Keratinocyte (primary cell): ENCODE data around the gene C6orf62. TPM values are rescaled to one million over a fixed set of nuclear protein-coding genes. Genes with fewer than 3 reads are reported as not detected.

Source experiments
- DNase-seq: peaks from one replicate; pipeline ENCODE4 v3.0.0-alpha.2; 2011; ENCODE audit warnings: low read depth, missing footprints, low spot score
- FAIRE-seq: peaks from 2 replicates; lab custom pipeline; 2011; peaks lifted over from hg19 to GRCh38; lab: Jason Lieb, UNC
- H2AFZ ChIP-seq: 2 replicates; pipeline ENCODE4 v1.6.0; 2012; ENCODE audit warnings: low read length, control low read depth, inconsistent platforms; ENCODE audit not compliant: control insufficient read depth
- H3K27ac ChIP-seq: 2 replicates; pipeline ENCODE4 v1.5.1; 2011; ENCODE audit warnings: low read length; ENCODE audit not compliant: control insufficient read depth, insufficient read depth
- H3K27me3 ChIP-seq: 3 replicates; pipeline ENCODE4 v1.6.0; 2011; ENCODE audit warnings: low read length; ENCODE audit not compliant: control insufficient read depth, insufficient read depth; ENCODE audit errors: extremely low read depth
- H3K36me3 ChIP-seq, 2 experiments: 2 replicates in 1 of 2; 3 replicates in 1 of 2; pipeline ENCODE4 v1.5.1; 2011; ENCODE audit warnings: low read length in 2 of 2, mild to moderate bottlenecking in 1 of 2; ENCODE audit not compliant: control insufficient read depth in 2 of 2, insufficient read depth in 2 of 2; ENCODE audit errors: extremely low read depth in 1 of 2
- H3K4me1 ChIP-seq: 3 replicates; pipeline ENCODE4 v1.5.1; 2011; ENCODE audit warnings: low read length; ENCODE audit not compliant: control insufficient read depth, insufficient read depth; ENCODE audit errors: extremely low read depth
- H3K4me2 ChIP-seq: 3 replicates; pipeline ENCODE4 v1.6.0; 2011; ENCODE audit warnings: low read depth, low read length; ENCODE audit not compliant: control insufficient read depth, insufficient read depth; ENCODE audit errors: extremely low read depth
- H3K4me3 ChIP-seq, 3 experiments: fragments of 200-600 bp in 1 of 3; sonication (generic) in 1 of 3; 2 replicates in 2 of 3; 3 replicates in 1 of 3; pipeline ENCODE4 v1.5.1; 2011 to 2016; ENCODE audit warnings: low read length in 3 of 3, mild to moderate bottlenecking in 3 of 3, control low read depth in 2 of 3, inconsistent platforms in 1 of 3, low read depth in 1 of 3, mixed read lengths in 1 of 3, mixed run types in 1 of 3, moderate library complexity in 1 of 3; ENCODE audit not compliant: control insufficient read depth in 2 of 3, insufficient read depth in 2 of 3; ENCODE audit errors: extremely low read depth in 1 of 3
- H3K79me2 ChIP-seq: 2 replicates; pipeline ENCODE4 v1.6.0; 2012; ENCODE audit warnings: low read length; ENCODE audit not compliant: control insufficient read depth, insufficient read depth
- H3K9ac ChIP-seq: 3 replicates; pipeline ENCODE4 v1.6.0; 2011; ENCODE audit warnings: low read length; ENCODE audit not compliant: control insufficient read depth, insufficient read depth; ENCODE audit errors: extremely low read depth
- H3K9me1 ChIP-seq: 3 replicates; pipeline ENCODE4 v1.6.0; 2011; ENCODE audit warnings: low read length; ENCODE audit not compliant: control insufficient read depth, insufficient read depth; ENCODE audit errors: extremely low read depth
- H3K9me3 ChIP-seq: 2 replicates; pipeline ENCODE4 v1.5.1; 2012; ENCODE audit warnings: low read depth, low read length; ENCODE audit not compliant: control insufficient read depth
- H4K20me1 ChIP-seq: 3 replicates; pipeline ENCODE4 v1.6.0; 2011; ENCODE audit warnings: low read length; ENCODE audit not compliant: control insufficient read depth, insufficient read depth; ENCODE audit errors: extremely low read depth
- CTCF ChIP-seq, 3 experiments: IDR thresholded peaks in 1 of 3; conservative IDR thresholded peaks in 1 of 3; optimal IDR thresholded peaks in 1 of 3; 2 replicates in 2 of 3; 3 replicates in 1 of 3; pipeline versions ENCODE3 to v1.5.1; 2011; ENCODE audit warnings: low read length in 3 of 3, mild to moderate bottlenecking in 3 of 3, moderate library complexity in 2 of 3, control low read depth in 1 of 3, inconsistent platforms in 1 of 3; ENCODE audit not compliant: insufficient read depth in 2 of 3; ENCODE audit errors: extremely low read depth in 1 of 3
- EZH2 ChIP-seq: IDR thresholded peaks from one replicate; pipeline ENCODE4 v1.6.1; 2012; ENCODE audit warnings: inconsistent platforms, mild to moderate bottlenecking, low read length, moderate library complexity
- dilution Hi-C: fragments of 300-500 bp; cut with MboI; formaldehyde crosslinking; loops from one replicate; pipeline ENCODE4 v1.7.0; 2020; ENCODE audit warnings: low sequenced_read_pairs; ENCODE audit not compliant: extremely low pct_ligation_motif_present
- polyA plus RNA-seq, 5 experiments: library from polyadenylated mRNA; depleted of rRNA in 3 of 5; stranded (reverse) in 3 of 5; stranded (forward) in 1 of 5; unstranded in 1 of 5; fragments of >200 nt; gene quantifications; 1 replicate in 1 of 5; 2 replicates in 3 of 5; 3 replicates in 1 of 5; pipeline versions ENCODE4 v1.2.1 to v1.2.3, GENCODE V29; 2011 to 2012; ENCODE audit warnings: missing spikeins in 2 of 5, low read depth in 1 of 5, low replicate concordance in 1 of 5

Gene C6orf62
- polyA plus RNA-seq, 1 donor (not counting 4 experiments of a cell fraction or from before 2014, with no cell fraction given), result 77.3 TPM

GRCh38 chr6:24742216-24742738 lies 23.3 kb upstream of the C6orf62 start:
- TF ChIP-seq EZH2 (no peak), CTCF (optimal IDR thresholded peaks at IDR 0.05 in 1 of 3, IDR thresholded peaks at IDR 0.05 in 1 of 3, conservative IDR thresholded peaks at IDR 0.05 in 1 of 3; ENCODE audit: extremely low read depth in 1 of 3, insufficient read depth in 2 of 3, low read length in 3 of 3) (no peak)
- Histone ChIP-seq H3K36me3 (no peaks in the 10 kb centered on the region), H2AFZ (peak overlapping the region; percentile 67), H3K27ac (peak overlapping the region; percentile 95), H3K27me3 (no peaks in the 10 kb centered on the region), H3K4me3 (no peak overlapping the region), H3K9ac (no peak overlapping the region), H3K79me2 (no peaks in the 10 kb centered on the region), H4K20me1 (no peaks in the 10 kb centered on the region), H3K4me2 (peak overlapping the region; percentile 90), H3K9me1 (no peaks in the 10 kb centered on the region), H3K4me1 (peaks cover 22% of the 10 kb centered on the region), H3K9me3 (no peaks in the 10 kb centered on the region)
- no peak for DNase-seq
- dilution Hi-C loops, result no loop called here
- no peak for FAIRE-seq

GRCh38 chr6:24740861-24741260 lies 21.9 kb upstream of the C6orf62 start:
- Histone ChIP-seq H3K27me3 (no peaks in the 10 kb centered on the region), H2AFZ (no peak overlapping the region), H4K20me1 (no peaks in the 10 kb centered on the region), H3K27ac (no peak overlapping the region), H3K9me1 (no peaks in the 10 kb centered on the region), H3K79me2 (no peaks in the 10 kb centered on the region), H3K36me3 (no peaks in the 10 kb centered on the region), H3K4me1 (peaks cover 22% of the 10 kb centered on the region), H3K9me3 (no peaks in the 10 kb centered on the region), H3K4me3 (no peak overlapping the region), H3K4me2 (no peak overlapping the region), H3K9ac (no peak overlapping the region)
- dilution Hi-C loops, result no loop called here
- TF ChIP-seq CTCF (optimal IDR thresholded peaks at IDR 0.05 in 1 of 3, IDR thresholded peaks at IDR 0.05 in 1 of 3, conservative IDR thresholded peaks at IDR 0.05 in 1 of 3; ENCODE audit: extremely low read depth in 1 of 3, insufficient read depth in 2 of 3, low read length in 3 of 3), result no peak
- FAIRE-seq (no peak), DNase-seq (no peak)
